ENCODE measurements around the gene PARD3. TPM values are rescaled to one million over a fixed set of nuclear protein-coding genes. Genes with fewer than 3 reads are reported as not detected.
"Not testable (repeated sequence)": the region's sequence is repeated elsewhere in the genome, so short reads cannot be mapped to it uniquely, and the experiment has no call there.

PARD3 gene
- polyA plus RNA-seq, 2 of the 4 experiments (the other 2 are of a cell fraction) = 110 to 200 TPM

DNA sequence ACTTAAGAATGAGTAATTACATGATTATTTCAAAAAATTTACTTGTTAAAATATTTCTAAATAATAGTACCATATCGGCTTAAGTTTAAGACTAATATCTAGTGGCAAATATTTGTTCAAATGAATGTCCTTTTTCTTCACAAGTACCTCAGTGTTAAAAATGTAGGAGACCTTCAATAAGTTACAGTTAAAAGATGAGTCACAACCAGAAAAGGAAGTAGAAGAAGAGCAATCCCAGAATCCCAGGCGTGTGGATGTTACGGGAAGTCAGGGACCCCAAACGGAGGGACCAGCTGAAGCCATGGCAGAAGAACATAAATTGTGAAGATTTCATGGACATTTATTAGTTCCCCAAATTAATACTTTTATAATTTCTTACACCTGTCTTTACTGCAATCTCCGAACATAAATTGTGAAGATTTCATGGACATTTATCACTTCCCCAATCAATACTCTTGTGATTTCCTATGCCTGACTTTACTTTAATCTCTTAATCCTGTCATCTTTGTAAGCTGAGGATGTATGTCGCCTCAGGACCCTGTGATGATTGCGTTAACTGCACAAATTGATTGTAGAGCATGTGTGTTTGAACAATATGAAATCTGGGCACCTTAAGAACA, 388.4 kb downstream of the PARD3 start:
- not testable (repeated sequence) for H3K9me3 ChIP-seq, H3K4me3 ChIP-seq
- ChIA-PET CTCF (interaction anchor here (0.6 to 2.1 kb wide), 2 partner anchors 10 to 14 kb away, joined by 4 to 6 read pairs; no protein-coding TSS in a partner anchor), POLR2A (interaction anchor here (1.0 to 1.4 kb wide), 3 partner anchors 47 to 1104 kb away, joined by 3 to 4 read pairs (median 4); no protein-coding TSS in a partner anchor)
- Histone ChIP-seq H3K4me2 (peak overlapping the region; percentile 76), H3K4me1 (peaks cover 86% of the 10 kb centered on the region), H3K27ac (peak overlapping the region; percentile 98 to 100)
- FAIRE-seq (peak; percentile 79), ATAC-seq (peak; percentile 83 to 84), DNase-seq (ENCODE audit: low read depth in 1 of 2, low spot score in 1 of 2) (peak; percentile 43 to 90)
- under 1% methylated on average over 7 of the region's 7 CpGs for WGBS (ENCODE audit: missing lambda C conversion rate)
- peak; percentile 80 for TF ChIP-seq HEYL (CRISPR knock-in tag; IDR thresholded peaks at IDR 0.05)
- TF ChIP-seq HOXB5 (CRISPR knock-in tag; IDR thresholded peaks at IDR 0.05) = 0 out of 2 replicates have a peak, but pooled peaks have one; percentile 18
- TF ChIP-seq FOSL2 (IDR thresholded peaks at IDR 0.05) = 0 out of 2 replicates have a peak, but pooled peaks have one; percentile 30
- TF ChIP-seq FOSL2 (CRISPR knock-in tag; IDR thresholded peaks at IDR 0.05) = peak; percentile 92
- TF ChIP-seq HOXB13 (CRISPR knock-in tag; IDR thresholded peaks at IDR 0.05; ENCODE audit: low read depth) = peak; percentile 72
- peak; percentile 81; the same call in 1 of the 2 replicates for TF ChIP-seq TFCP2L1 (CRISPR knock-in tag; IDR thresholded peaks at IDR 0.05)
- peak; percentile 39; the same call in 1 of the 2 replicates for TF ChIP-seq FOXS1 (CRISPR knock-in tag; IDR thresholded peaks at IDR 0.05)
- 0 out of 2 replicates have a peak, but pooled peaks have one; percentile 65 for TF ChIP-seq TP53 (CRISPR knock-in tag; IDR thresholded peaks at IDR 0.05)
- TF ChIP-seq, protein P1, sequence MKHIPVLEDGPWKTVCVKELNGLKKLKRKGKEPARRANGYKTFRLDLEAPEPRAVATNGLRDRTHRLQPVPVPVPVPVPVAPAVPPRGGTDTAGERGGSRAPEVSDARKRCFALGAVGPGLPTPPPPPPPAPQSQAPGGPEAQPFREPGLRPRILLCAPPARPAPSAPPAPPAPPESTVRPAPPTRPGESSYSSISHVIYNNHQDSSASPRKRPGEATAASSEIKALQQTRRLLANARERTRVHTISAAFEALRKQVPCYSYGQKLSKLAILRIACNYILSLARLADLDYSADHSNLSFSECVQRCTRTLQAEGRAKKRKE (CRISPR knock-in tag; IDR thresholded peaks at IDR 0.05; ENCODE audit: low read depth) = peak; percentile 91
- peak; percentile 45; the same call in 1 of the 2 replicates for TF ChIP-seq HOXA7 (CRISPR knock-in tag; IDR thresholded peaks at IDR 0.05)
- TF ChIP-seq, protein P2, sequence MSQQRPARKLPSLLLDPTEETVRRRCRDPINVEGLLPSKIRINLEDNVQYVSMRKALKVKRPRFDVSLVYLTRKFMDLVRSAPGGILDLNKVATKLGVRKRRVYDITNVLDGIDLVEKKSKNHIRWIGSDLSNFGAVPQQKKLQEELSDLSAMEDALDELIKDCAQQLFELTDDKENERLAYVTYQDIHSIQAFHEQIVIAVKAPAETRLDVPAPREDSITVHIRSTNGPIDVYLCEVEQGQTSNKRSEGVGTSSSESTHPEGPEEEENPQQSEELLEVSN (IDR thresholded peaks at IDR 0.05; ENCODE audit: borderline replicate concordance, low read depth) = 0 out of 2 replicates have a peak, but pooled peaks have one; percentile 22
- peak; percentile 59; the same call in 1 of the 2 replicates for TF ChIP-seq GATA3 (IDR thresholded peaks at IDR 0.05; ENCODE audit: borderline replicate concordance)
- peak; percentile 78 for TF ChIP-seq FOSB (CRISPR knock-in tag; IDR thresholded peaks at IDR 0.05)
- TF ChIP-seq EHF (CRISPR knock-in tag; IDR thresholded peaks at IDR 0.05) = peak; percentile 81
- TF ChIP-seq ZSCAN20 (CRISPR knock-in tag; IDR thresholded peaks at IDR 0.05) = peak; percentile 93

DNA sequence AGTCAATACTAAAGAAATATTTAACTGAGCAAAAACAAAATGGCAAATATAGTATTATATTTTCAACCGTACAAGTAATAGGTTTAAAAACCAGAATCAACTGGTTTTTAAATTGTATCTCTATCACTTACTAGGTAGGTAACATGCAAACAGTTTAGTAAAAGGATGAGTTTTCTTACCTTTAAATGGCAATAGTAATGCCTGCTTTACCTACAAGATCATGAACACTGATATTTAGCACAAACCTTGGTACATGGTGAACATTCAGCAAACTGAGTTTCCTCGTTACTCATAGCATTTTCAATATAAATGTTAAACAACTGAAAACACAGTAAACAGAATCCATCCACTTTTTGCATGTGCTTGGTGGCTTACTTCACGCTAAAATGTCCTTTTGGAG, 389.1 kb downstream of the PARD3 start:
- no peak for ATAC-seq
- peak overlapping the region; percentile 98 to 100 for H3K27ac ChIP-seq
- H3K4me3 ChIP-seq = no peak overlapping the region
- H3K9me3 ChIP-seq = no peaks in the 10 kb centered on the region
- POLR2A ChIA-PET = interaction anchor here (1.4 kb wide), 1 partner anchor 48 kb away, joined by 4 read pairs; no protein-coding TSS in a partner anchor
- peaks cover 89% of the 10 kb centered on the region for H3K4me1 ChIP-seq
- CTCF ChIA-PET = no interaction called here
- WGBS (ENCODE audit: missing lambda C conversion rate) = 9% methylated on average over 3 of the region's 3 CpGs
- peak overlapping the region; percentile 76 for H3K4me2 ChIP-seq
- FAIRE-seq = peak; percentile 80
- peak in 1 of 2 experiments; percentile 32 for DNase-seq (ENCODE audit: low read depth in 1 of 2, low spot score in 1 of 2)
- TF ChIP-seq EHF (CRISPR knock-in tag; IDR thresholded peaks at IDR 0.05) (no peak; the same call in 1 of the 2 replicates), HOXA7 (CRISPR knock-in tag; IDR thresholded peaks at IDR 0.05) (peak; percentile 49; the same call in 1 of the 2 replicates), RARB (CRISPR knock-in tag; IDR thresholded peaks at IDR 0.05) (0 out of 2 replicates have a peak, but pooled peaks have one; percentile 64), MAZ (IDR thresholded peaks at IDR 0.05; ENCODE audit: borderline replicate concordance, low read depth, low read length) (no peak), NPAS2 (CRISPR knock-in tag; IDR thresholded peaks at IDR 0.05; ENCODE audit: borderline replicate concordance) (no peak), HMGXB4 (CRISPR knock-in tag; IDR thresholded peaks at IDR 0.05; ENCODE audit: borderline replicate concordance) (0 out of 2 replicates have a peak, but pooled peaks have one; percentile 21), ZSCAN20 (CRISPR knock-in tag; IDR thresholded peaks at IDR 0.05) (peak; percentile 72; the same call in 1 of the 2 replicates), TP53 (CRISPR knock-in tag; IDR thresholded peaks at IDR 0.05) (peak; percentile 68; the same call in 1 of the 2 replicates), SREBF2 (IDR thresholded peaks at IDR 0.05) (no peak), HOXB13 (CRISPR knock-in tag; IDR thresholded peaks at IDR 0.05; ENCODE audit: low read depth) (peak; percentile 62; the same call in 1 of the 2 replicates), GATA3 (IDR thresholded peaks at IDR 0.05; ENCODE audit: borderline replicate concordance) (no peak), USF2 (IDR thresholded peaks at IDR 0.05) (no peak), RAD21 (conservative IDR thresholded peaks at IDR 0.05 in 1 of 2, IDR thresholded peaks at IDR 0.05 in 1 of 2) (no peak), HOXB5 (CRISPR knock-in tag; IDR thresholded peaks at IDR 0.05) (no peak; the same call in 1 of the 2 replicates), BHLHE40 (IDR thresholded peaks at IDR 0.05; ENCODE audit: low read depth, low read length) (no peak), FOXS1 (CRISPR knock-in tag; IDR thresholded peaks at IDR 0.05) (no peak), CHD2 (IDR thresholded peaks at IDR 0.05; ENCODE audit: low read length, partially characterized antibody) (no peak), JUN (IDR thresholded peaks at IDR 0.05) (no peak), HDAC2 (IDR thresholded peaks at IDR 0.05) (no peak), ZNF302 (CRISPR knock-in tag; IDR thresholded peaks at IDR 0.05) (0 out of 2 replicates have a peak, but pooled peaks have one; percentile 45), POLR2AphosphoS2 (conservative IDR thresholded peaks at IDR 0.05; ENCODE audit: low read length) (no peak), CBX8 (IDR thresholded peaks at IDR 0.05) (no peak)
- TF ChIP-seq, protein P1 (CRISPR knock-in tag; IDR thresholded peaks at IDR 0.05; ENCODE audit: low read depth) = no peak
- TF ChIP-seq, protein P3, sequence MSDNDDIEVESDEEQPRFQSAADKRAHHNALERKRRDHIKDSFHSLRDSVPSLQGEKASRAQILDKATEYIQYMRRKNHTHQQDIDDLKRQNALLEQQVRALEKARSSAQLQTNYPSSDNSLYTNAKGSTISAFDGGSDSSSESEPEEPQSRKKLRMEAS (IDR thresholded peaks at IDR 0.05) = no peak

Measured in A549 (cell line).